ENCODE results near the gene TMIGD3. TPM values are rescaled to one million over a fixed set of nuclear protein-coding genes. Genes with fewer than 3 reads are reported as not detected.

TMIGD3 gene
- total RNA-seq, 1 donor from 2014 or later: 13.7 TPM

DNA sequence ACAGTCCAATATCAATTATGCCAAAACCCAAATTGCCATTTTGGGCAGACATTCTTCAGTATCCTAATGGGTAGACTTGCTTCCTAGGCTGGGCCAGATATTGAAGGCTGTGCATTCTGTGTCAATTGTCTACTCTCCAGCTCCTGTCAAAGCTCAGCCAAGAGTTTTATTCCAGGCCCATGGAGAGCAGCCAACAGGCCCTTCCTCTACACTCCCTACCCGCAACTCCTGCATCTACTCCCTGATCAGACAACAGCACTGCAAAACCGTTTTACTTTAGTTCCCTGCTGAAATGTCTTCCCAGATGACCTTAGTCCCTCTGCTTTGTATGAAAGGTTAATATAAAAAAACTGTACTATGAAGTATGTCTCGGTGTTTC, 6.6 kb upstream of the TMIGD3 start:
- DNase-seq (ENCODE audit: low spot score): no peak

DNA sequence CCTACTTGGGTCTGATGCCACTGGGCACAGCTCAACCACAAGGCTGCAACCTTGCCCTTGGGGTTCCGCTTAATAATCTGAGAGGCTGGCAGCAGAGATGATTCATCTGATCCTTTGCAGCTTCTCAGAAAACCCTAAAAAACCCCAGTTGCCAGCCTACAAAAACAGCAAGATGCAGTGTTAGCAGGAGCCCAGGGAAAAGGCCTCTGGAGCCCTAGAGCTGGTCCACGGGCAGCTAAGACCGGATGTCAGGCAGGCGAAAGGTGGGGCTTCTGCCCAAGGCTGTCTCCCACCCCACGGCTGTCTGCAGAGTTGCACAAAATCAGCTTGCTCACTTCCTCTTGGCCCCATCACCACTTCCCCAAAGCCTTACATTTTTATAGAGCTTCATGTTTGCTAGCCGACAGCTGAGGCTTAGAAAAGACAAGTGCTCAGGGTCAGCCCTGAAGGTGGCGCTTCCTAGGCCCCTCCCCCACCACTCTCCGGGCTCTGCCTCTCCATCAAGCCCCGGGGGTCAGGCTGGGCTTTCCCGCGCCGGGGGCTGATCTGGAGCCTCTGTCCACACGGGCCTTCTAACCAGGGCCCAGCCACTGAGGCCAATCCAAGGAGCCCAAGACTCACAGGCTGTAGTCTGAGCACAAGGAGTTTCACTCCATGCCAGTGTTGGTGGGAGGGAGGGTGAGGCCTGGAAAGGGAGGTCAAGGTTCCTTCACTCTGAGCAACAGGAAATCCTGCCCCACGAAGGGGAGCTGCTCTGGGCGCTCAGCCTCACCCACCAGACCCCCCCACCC, 4.2 kb upstream of the TMIGD3 start:
- DNase-seq (ENCODE audit: low spot score): peak; percentile 92

- no peak for DNase-seq (ENCODE audit: low spot score)
Measured at GRCh38 chr1:111506561-111506960, 3.1 kb upstream of the TMIGD3 start.

- no peak for DNase-seq (ENCODE audit: low spot score)
Measured at GRCh38 chr1:111505641-111506119, 2.2 kb upstream of the TMIGD3 start.

- DNase-seq (ENCODE audit: low spot score): no peak
Measured at GRCh38 chr1:111504097-111504496, 664 bp upstream of the TMIGD3 start.

DNA sequence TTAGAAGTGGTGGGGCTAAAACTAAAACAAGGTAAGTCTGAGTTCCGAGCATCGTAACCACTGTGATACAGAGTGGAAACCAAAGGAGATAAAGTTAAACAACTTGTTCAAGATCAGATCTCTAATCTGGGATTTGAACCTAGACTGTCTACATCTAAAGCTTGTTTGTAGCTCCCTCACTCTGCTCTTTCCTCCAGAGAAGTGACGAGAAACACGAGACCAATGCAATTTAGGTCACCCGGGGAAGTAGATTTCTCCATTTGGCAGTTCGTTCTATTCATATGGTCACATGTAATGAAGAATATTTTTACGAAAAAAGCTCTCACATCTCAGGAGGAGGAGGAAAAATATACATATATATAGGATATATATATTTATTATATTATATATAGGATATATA, 1.8 kb downstream of the TMIGD3 start:
- DNase-seq (ENCODE audit: low spot score): no peak

- DNase-seq (ENCODE audit: low spot score): no peak
Measured at GRCh38 chr1:111499026-111499785, 4.2 kb downstream of the TMIGD3 start.

- DNase-seq (ENCODE audit: low spot score): no peak
Measured at GRCh38 chr1:111497592-111497991, 5.8 kb downstream of the TMIGD3 start.

GRCh38 chr1:111496398-111496797, 7.0 kb downstream of the TMIGD3 start:
- no peak for DNase-seq (ENCODE audit: low spot score)

- no peak for DNase-seq (ENCODE audit: low spot score)
Measured at GRCh38 chr1:111491070-111491469, 12.4 kb downstream of the TMIGD3 start.

- no peak for DNase-seq (ENCODE audit: low spot score)
Measured at GRCh38 chr1:111490220-111490619, 13.2 kb downstream of the TMIGD3 start.

GRCh38 chr1:111489604-111490003, 13.8 kb downstream of the TMIGD3 start:
- no peak for DNase-seq (ENCODE audit: low spot score)

GRCh38 chr1:111488669-111489068, 14.8 kb downstream of the TMIGD3 start:
- no peak for DNase-seq (ENCODE audit: low spot score)

- no peak for DNase-seq (ENCODE audit: low spot score)
Measured at GRCh38 chr1:111487133-111487532, 16.3 kb downstream of the TMIGD3 start.

DNA sequence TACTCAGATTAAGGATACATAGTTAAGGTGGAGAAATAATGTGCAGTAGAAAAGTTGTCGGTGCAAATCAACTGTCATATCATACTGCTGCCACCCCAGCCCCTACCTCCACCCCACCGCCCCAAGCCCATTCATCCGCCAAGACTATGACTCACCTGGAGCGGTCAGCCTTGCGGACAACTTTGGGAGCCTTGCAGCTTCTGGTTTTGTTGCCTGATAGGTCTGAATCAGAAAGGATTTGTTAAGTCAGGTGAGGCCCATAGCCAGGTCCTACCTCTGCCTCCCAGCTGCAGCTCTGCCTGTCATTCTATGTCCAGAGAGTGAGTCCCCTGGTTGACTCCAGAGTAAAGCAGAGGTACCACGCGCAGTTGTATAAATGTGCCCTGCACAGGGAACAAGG, 17.0 kb downstream of the TMIGD3 start:
- no peak for DNase-seq (ENCODE audit: low spot score)

DNA sequence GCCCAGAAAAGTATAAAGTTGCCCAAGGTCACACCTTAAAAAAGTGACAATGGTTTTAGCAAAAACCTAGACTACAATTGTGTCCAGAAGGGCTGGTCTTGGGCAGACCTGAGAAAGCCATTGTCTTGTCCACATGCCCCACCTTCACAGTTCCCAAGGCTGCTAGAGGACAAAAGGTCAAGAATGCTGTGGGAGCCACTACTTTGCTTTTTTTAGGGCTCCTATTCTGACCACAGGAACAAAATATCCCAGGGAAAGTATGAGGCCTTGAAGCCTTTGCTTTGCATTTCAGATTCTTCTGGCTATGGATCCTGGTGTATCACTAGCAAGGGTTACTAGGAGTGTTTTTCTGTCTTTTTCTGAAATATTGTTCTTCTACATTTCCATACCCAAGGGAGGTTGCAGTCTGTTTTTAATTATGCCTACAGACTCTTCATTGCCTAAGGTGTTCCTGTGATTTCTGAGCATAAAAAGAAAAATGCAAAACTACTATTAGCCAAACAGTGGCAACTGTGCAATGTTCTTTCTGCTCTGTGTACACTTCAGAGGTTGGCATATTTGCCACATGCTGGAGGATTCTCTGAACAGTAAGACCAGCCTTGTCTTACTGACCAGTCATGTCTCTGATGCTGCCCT, 18.9 kb downstream of the TMIGD3 start:
- no peak for DNase-seq (ENCODE audit: low spot score)

DNA sequence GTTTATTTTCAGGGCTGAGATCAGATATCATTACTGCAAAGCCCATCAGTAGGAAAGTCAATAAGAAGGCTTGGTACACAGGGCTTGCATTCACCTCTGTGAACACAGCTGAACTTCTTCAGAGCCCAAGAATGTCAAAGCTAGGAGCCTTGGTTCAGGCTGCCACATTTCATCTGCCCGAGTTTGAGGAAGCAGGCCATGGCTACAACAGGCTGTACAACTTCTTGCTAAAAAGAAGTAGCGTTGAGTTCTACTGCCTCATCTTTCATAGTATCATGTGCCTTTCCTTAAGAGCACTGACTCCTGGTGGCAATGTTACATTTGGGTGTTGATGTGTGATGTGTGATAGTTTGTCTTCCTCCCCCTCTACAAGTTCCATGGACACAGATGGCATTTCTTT, 19.6 kb downstream of the TMIGD3 start:
- DNase-seq (ENCODE audit: low spot score): no peak

- DNase-seq (ENCODE audit: low spot score): no peak
Measured at GRCh38 chr1:111483166-111483565, 20.3 kb downstream of the TMIGD3 start.

GRCh38 chr1:111481387-111482221, 21.8 kb downstream of the TMIGD3 start:
- DNase-seq (ENCODE audit: low spot score): no peak

- no peak for DNase-seq (ENCODE audit: low spot score)
Measured at GRCh38 chr1:111480674-111481073, 22.8 kb downstream of the TMIGD3 start.

DNA sequence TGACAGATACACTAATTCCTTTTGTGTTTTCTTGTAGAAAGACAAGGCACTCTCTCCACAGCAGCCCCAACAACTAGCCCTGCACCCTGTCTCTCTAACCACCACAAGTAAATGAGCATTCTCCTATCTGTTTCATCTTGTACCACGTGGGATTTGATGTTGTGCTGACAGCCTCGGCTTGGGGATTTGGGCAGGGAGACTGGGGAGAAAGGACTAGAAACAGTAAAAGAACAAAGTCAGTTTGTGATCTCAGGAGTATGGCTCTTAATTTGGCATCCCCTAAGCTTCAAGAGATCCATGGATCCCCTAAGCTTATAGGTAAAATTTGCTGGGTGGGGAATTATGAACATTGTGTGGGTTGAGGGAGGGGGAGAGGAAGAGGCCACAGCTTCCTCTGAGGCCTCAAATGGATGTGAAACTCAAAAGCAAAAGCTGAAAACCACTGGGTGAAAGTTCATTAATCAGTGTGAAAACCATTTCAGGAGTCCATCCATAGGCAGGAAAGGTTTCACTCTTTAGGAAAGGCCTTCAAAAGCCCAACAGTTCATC, 26.6 kb downstream of the TMIGD3 start:
- DNase-seq (ENCODE audit: low spot score): no peak

Data from mesenteric fat pad (tissue), 1 donor.